Glomerular endothelial cell (primary cell): ENCODE data around the gene ARHGEF7. TPM values are rescaled to one million over a fixed set of nuclear protein-coding genes. Genes with fewer than 3 reads are reported as not detected.

Source experiments
- DNase-seq: peaks from one replicate; pipeline ENCODE4 v3.0.0-alpha.2; 2011; ENCODE audit warnings: low read depth, low spot score; ENCODE audit errors: extremely low read depth
- total RNA-seq: library from RNA; depleted of rRNA; stranded (reverse); fragments of >200 nt; gene quantifications from 2 replicates; pipeline ENCODE4 v1.2.3, GENCODE V29; 2015

ARHGEF7 gene
- total RNA-seq, 1 donor from 2014 or later, result 197 TPM

DNA sequence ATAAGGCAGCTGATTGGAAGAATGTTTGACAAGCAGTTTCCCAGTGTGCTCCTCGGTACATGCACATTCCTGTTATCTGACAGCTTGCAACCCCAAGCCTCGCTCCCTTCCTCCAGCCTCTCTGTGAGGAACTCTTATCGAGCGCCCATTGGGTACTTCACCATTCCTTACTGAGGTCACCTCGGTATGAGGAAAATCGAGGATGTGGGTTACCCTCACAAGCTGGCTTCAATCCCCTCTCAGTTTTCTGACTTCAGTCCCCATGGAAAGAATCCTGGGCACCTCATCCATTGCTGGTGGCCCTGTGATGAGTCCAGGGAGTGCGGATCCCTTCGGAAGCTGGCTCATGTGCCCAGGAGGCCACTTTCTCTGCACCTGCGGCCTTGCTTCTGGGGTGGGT, 222.6 kb downstream of the ARHGEF7 start:
- no peak for DNase-seq

DNA sequence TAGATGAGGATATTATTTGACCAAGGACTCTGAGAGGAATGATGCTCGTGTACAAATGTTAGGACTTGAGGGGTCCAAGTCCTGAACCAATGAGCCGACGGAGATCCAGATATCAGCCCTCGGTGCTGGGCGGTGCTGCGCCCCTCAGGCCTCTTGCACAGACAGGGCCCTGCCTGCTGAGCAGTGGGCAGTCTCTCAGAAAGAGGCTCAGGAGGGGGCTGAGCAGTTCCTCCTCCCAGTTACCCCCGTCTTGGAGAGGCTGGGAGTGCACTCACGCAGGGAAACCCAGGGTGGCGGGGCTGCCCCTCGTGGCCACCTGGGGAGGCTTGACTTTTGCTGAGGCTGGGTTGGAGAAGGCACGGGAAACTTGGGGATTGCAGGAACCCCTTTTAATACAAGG, 223.7 kb downstream of the ARHGEF7 start:
- no peak for DNase-seq

- DNase-seq, result no peak
Observed at GRCh38 chr13:111339366-111340143, 224.4 kb downstream of the ARHGEF7 start.

- DNase-seq, result no peak
Observed at GRCh38 chr13:111341886-111342285, 226.8 kb downstream of the ARHGEF7 start.

DNA sequence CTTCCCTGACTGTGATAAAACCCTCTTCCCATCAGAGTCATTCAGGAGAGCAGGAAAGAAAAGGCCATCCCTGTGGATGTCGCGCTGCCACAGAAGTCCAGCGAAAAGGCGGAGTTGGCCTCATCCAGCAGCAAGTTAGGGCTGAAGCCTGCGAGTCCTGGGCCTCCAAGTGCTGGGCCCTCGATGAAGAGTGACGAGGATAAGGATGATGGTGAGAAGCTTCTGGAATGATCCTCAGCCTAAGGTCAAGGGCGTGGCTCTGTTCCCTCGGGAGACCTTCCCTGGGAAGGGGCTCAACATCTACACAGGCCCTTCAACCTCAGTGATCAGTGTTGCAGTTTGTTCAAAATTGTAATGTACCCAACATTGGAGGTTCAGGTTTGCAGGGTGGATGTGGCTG, 227.6 kb downstream of the ARHGEF7 start:
- DNase-seq, result no peak

GRCh38 chr13:111343186-111343805, 228.2 kb downstream of the ARHGEF7 start:
- DNase-seq, result no peak

DNA sequence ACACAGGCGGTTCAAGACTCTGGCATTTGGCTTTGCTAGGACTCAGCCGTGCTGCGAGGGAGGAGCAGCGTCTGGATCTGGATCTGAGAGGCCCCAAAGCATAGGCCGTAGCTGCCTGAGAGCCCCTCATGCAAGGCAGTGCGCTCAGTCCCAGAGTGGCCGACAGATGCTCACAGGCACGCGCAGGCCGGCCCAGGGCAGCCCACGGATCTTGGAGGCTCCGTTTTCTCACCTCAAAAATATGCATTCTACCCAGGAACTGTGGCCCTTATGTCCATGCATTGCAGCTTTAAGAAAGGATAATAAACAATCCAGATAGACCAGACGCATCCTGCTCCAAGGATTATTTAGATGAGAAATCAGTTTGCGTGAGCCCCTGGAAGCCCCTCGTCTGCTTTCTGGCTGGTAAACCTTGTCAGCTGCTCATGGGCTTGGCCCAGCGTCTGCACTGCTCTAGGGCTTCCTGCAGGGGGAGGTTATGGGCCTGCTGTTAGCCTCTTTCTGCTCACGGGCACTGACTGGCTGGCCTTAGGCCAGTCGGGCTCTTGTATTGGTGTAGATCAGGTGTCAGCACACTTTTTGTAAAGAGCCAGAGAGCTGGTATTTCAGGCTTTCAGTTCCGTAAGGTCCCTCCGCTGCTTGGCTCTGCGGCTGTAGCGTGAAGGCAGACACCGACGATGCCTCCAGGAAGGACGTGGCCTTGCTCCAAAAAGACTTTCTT, 229.5 kb downstream of the ARHGEF7 start:
- DNase-seq, result no peak

DNA sequence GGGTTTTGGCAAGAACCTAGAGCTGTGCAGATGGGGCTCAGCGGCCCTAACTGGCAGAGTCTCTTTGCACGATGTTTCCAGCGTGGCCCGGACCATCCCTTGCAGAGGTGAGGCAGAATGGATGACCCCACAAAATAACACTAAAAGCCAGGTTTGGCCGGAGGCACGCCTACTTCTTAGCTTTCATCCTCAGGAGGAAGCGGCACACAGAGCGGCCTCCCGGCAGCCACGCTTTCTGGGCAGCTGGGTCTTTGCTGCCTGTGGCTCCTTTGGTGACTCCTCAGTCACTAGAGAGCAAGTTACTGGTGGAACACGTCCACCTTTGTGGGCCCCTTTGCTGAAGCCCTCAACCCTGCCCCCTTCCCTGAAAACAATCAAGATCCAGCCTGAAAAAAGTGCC, 230.6 kb downstream of the ARHGEF7 start:
- no peak for DNase-seq

- DNase-seq, result no peak
Observed at GRCh38 chr13:111346101-111346680, 231.1 kb downstream of the ARHGEF7 start.

DNA sequence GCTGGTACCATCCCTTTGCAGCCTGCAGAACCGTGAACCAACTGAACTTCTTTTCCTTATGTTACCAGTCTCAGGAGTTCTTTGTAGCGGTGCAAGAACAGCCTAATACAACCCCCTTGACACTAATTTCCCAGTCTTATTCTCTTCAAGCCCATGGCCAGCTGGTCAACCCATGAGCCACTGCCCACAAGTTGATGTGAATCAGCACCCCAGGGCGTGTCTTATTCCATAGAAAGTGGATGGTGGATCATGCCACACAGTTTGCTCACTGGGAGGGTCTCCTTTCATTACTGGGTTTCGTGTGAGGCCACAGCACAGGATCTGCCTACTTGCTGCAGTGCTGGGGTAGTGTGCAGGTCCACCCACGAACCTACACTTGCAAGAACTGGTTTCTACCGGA, 232.3 kb downstream of the ARHGEF7 start:
- DNase-seq, result no peak

GRCh38 chr13:111353508-111353907, 238.4 kb downstream of the ARHGEF7 start:
- no peak for DNase-seq

GRCh38 chr13:111354789-111355188, 239.7 kb downstream of the ARHGEF7 start:
- no peak for DNase-seq

Other genes starting within 250 kb of the ARHGEF7 start
- gene ANKRD10, start 200.2 kb upstream of the ARHGEF7 start, total RNA-seq, result 66.0 and 92.9 TPM in 2 replicates
- gene TEX29, start 205.3 kb downstream of the ARHGEF7 start, total RNA-seq, result not detected in 2 replicates